Measurements from ENCODE around the gene ADD2.

The ADD2 gene

DNA sequence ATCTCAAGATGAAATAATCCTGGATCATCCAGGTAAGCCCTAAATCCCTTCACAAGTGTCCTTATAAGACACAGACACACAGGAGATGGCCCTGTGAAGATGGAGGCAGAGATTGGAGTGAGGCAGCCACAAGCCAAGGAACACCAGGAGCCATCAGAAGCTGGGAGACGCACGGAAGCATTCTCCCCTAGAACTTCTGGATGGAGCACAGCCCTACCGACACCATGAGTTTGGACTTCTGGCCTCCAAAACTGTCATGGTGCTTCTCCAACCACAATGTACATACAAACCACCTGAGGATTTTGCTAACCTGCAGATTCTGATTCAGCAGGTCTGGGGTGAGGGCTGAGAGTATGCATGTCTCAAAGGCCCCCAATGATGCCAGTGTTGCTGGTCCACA is 42.5 kb downstream of the ADD2 start:
- DNase-seq (ENCODE audit: insufficient read length, low spot score): no peak
- no peak for FAIRE-seq

DNA sequence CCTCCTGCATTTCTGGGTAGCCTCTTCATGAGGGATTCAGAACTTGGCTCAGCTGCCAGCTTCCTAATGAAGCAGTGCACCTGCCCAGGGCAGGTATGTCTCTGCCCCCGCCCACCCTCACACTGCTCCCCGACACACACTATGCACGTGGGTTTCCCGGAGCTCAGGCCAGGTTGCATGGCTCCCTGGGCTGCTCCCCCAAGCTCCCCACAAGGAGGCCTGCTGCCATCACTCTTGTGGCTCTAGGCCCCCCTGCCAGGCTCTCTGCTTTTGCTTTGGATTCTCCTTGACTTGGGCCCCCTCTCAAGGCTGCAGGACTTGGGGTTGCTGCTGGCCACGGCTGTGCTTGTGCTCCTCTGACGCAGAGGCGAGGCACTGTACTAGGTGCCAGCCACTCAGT is 43.6 kb downstream of the ADD2 start:
- no peak for FAIRE-seq
- no peak for DNase-seq (ENCODE audit: insufficient read length, low spot score)

DNA sequence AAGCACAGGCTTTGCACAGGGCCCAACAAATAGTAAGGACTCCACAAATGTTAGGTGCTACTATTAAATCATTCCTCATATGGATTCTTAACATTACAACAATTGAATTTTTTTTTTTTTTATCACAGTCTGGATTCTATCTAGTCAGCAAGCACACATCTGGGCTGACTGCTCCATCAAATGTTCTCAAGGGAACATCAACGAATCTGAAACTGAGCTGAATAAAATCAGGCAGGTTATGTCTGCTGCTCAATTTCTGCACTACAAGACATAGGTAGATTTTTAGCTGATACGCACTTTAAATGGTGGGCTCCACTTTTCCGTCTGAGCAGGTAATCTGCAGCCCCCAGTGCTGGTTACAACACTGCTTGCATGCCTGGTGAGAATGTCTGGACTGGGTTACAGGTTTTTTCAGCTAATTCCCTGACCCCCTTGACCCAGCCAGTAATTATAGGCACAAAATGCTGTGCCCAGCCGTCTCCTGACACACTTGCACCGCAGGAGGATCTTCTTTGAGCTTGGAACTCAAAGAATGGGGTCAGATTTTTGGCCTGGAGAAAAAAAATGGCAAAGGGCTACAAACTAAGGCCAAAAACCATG is 44.6 kb downstream of the ADD2 start:
- DNase-seq (ENCODE audit: insufficient read length, low spot score) (no peak), FAIRE-seq (no peak)

DNA sequence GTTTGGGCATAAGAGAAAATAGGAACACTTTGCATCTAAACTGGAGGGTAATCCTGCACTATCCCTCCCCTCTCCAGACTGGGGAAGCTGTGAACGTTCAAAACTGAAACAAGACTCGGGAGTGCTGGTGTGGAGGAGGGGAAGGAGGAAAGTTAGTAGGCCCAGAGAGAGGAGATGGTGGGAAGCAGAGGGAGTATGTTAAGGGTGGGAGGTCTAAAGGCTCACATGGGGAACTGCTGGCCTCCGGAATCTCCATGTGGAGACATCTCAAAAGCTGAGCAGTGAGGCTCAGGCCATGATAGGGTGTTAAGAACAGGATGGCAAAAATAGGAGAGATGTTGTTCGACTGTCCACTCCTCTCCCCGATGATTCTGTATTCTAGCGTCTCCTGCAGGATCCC is 47.9 kb downstream of the ADD2 start:
- DNase-seq (ENCODE audit: insufficient read length, low spot score) (no peak), FAIRE-seq (no peak)

DNA sequence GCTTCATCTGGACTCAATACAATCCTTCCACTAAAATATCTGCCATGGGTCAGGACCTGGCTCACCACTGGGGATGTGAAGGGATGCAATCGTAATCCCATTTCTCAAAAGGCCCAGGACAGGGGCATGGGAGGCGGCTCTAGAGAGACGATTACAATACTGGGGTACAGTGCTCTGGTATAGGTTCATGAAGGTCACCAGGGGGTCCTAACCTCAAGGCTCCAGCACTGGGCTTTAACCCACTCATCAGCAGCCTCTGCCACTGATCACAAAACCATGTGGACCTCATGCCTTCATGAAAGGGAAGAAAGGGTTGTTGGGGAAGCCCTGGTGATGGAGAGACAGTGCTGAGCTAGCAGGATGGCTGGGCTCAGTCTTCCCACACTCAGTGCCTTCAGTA is 48.8 kb downstream of the ADD2 start:
- FAIRE-seq: no peak
- DNase-seq (ENCODE audit: insufficient read length, low spot score): no peak

DNA sequence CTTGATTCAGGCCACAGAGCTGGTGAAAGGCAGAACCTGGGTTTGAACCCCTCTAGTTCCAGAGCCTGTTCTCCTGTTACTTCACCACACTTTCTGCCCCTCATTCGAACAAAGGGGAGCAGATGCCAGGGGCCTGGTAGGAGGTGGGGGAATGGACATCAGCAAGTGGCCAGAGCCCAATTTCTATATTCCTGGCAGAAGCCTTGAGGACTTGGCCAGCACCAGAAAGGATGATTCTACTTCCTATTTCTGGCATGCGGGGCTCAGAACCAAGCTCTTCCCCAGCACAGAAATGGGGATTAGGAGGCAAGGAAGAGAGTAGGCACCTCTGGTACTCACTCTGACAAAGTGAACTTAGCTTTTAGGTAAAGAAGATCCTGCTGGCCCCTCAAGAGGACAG is 49.3 kb downstream of the ADD2 start:
- FAIRE-seq: no peak
- DNase-seq (ENCODE audit: insufficient read length, low spot score): no peak

- DNase-seq (ENCODE audit: insufficient read length, low spot score) (no peak), FAIRE-seq (no peak)
Measured at GRCh38 chr2:70718241-70718640, 49.8 kb downstream of the ADD2 start.

DNA sequence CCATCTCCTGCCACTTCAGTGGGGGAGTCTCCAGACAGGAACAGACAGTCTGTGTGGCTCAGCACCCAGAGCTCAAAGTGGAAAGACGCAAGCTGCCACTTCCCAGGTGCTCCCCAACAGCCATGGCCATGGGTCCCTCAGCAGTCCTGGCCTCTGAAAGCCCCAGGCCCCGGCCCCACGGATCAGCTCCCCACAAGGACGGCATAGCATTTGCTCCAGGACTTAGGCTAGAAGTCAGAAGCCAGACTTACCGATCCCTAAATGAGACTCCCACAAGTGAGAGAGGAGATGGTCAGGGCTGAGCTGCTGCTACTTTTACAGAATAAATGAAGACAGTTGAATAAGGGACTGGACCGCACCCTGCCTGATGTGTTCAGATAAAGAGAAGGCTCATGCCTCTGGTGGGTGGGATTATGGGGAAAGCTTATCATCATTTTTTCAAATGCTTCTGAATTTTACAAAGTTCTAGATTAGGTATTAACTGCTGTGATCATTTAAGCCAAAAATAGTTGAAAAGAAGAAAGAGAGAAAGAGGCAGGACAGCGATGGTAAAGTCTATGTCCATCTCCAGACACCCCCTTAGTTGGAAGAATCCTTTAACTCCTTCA is 50.5 kb downstream of the ADD2 start:
- FAIRE-seq (no peak), DNase-seq (ENCODE audit: insufficient read length, low spot score) (no peak)

DNA sequence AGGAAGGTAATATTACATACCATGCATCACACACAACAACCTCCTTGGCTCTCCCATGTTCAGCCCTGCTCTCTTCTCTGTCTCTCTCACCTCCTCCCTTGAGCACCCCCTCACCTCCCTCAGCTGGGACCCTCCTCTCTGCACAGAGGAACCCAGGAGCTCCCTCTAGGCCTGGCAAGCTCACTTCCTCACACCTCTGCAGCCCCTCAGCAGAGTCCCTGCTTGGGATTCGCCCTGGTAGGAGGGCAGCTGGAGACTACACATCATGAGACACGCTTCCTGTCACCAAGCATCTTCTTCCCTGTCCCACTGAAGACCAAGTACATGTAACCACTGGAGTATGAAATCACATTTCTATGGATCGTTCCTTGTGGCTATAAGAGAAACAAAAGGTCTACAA is 51.0 kb downstream of the ADD2 start:
- no peak for FAIRE-seq

GRCh38 chr2:70716131-70716743 is 51.8 kb downstream of the ADD2 start:
- FAIRE-seq: no peak

More for the DNA sequence above, 51.0 kb downstream of the ADD2 start:
- no peak for DNase-seq (ENCODE audit: insufficient read length, low spot score)

DNA sequence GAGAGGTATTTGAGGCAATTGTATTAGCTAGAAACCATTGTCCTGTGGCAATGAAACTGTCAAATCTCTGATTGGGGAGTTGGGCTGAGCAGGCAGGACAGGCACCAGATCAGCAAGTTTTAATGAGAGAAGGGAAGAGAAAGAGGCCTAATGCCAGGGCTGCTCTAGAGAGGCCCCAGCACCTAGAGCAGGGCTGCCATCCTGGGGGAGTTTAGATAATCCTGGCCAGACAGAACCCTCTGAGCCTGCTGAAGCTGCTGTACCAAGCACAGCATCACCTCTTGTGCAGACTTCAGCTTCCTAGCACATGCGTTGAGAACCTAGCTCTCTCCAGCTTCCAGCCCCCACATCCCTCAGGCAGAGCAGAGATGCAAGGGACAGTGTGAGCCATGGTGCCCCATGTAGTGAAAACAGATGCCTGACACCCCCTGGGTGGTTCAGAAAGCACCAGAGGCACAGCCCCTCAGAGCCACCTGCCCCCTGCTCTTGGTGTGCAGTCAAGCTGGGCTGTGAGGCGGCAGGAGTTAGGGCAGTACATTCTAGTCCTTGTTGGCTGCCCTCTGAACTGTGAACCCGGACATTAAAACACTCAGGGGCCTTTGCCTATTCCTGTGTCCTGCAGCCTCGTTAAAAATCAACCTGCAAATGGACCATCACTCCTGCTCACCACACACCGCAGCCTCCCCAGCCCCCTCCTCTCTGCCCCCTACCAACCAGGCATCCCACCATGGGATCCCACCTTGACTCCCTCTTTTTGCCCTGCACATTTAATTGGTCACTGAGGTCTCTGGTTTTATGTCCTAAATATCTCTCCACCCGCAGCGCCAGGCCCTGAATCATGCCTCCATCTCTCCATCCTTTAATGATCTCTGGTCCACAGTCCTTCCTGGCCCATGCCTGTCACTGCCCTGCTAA is 52.7 kb downstream of the ADD2 start:
- FAIRE-seq (no peak), DNase-seq (ENCODE audit: insufficient read length, low spot score) (no peak)

More at GRCh38 chr2:70716131-70716743, 51.8 kb downstream of the ADD2 start:
- DNase-seq (ENCODE audit: insufficient read length, low spot score): no peak

- FAIRE-seq (no peak), DNase-seq (ENCODE audit: insufficient read length, low spot score) (no peak)
Measured at GRCh38 chr2:70714141-70714905, 53.7 kb downstream of the ADD2 start.

DNA sequence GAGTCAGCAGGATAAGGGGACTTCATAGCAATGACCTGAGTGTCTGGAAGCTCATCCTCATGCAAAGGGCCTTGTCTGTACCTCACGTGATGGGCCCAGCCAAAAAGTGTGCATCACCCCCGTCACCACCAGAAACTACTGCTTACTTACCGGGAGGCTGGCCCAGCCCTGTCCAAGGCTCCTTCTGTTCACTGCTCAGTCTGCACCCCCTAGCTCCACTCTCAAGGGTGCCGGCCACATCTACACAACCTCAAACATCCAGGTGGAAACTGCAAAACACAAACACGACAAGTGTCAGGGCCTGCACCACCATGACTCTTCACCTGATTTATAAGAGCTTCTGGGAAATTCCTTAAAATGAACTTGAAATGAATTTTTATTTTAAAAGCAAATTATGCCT is 55.1 kb downstream of the ADD2 start:
- FAIRE-seq: no peak
- no peak for DNase-seq (ENCODE audit: insufficient read length, low spot score)

DNA sequence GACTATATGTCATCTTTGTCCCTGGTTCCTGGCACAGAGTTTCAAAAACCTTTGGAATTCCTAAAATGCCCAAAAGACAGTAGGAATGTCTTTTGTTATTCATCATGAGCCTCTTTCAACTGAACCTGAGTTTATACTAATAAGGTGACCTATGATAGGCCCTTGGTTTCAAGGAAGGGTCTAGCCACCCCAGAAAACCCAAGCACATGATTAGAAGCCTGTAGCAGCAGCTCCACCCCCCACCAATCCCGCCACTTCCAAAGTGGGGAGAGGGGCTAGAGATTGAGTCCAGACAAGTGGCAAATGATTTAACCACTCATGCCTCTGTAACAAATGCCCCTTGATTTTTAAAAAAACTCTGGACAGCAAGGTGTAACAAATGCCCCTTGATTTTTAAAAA is 56.8 kb downstream of the ADD2 start:
- no peak for FAIRE-seq
- no peak for DNase-seq (ENCODE audit: insufficient read length, low spot score)

DNA sequence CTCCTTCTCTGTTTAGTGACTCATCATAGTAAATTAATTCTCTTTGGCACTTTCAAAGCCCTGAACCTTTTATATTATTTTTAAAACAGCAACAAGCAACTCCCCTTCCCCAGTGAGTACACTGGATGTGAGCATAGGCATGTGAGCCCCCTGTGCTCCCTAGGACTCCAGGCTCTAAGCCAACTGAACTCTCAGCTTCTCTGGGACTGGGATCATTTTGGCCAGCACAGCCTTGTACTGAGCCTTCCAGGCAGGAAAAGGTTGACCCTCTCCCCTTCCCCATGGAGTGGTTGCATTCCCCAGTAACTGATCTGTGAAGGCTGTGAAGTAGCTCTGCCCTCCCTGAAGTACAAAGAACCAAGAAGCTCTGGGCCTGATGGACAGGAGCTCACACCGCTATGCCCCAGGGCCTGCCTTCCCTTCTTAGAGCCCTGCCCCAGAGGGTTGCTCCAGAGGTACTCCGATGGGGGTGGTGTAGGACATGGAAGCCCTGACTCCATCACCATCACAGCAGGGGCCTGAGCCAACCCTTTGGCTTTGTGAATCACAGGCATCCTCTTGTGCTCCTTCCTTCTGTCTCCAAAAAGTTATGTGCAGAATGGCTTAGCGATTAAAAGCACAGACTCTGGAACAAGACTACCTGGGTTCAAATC is 57.8 kb downstream of the ADD2 start:
- FAIRE-seq (no peak), DNase-seq (ENCODE audit: insufficient read length, low spot score) (no peak)

DNA sequence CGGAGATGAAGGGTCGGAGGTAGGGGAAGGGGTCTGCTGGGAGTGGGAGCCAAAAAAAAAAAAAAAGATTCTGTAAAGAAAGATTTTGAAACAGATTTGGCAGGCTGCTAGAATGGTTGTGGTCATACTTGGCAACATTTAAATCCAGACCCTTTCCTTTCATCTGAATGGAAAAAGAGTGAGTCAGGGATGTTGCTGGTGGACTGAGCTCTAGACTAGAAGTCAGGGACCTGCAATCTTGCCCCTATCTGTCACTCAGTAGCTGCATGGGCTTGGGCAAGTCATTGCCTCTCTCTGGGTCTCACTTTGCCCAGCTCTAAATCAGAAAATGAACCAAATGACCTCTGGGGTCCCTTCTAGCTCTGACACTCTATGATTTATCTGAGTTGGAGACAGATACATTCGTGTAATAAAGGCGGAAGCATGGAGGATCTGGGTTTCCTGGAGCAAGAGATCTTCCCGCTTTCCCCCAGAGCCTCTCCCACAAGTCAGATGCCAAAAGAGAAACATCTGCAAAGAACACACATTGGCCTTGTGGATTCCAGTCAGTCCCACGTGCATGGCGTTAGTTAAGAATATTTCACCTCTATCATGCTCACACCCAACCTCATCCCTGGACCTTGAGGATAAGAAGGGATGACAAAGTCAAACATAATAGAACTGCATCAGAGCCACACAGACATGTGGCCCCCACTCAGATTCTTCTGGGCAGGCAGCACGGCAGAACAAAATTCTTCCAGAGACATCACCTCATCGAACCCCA is 58.5 kb downstream of the ADD2 start:
- DNase-seq (ENCODE audit: insufficient read length, low spot score): no peak
- no peak for FAIRE-seq

DNA sequence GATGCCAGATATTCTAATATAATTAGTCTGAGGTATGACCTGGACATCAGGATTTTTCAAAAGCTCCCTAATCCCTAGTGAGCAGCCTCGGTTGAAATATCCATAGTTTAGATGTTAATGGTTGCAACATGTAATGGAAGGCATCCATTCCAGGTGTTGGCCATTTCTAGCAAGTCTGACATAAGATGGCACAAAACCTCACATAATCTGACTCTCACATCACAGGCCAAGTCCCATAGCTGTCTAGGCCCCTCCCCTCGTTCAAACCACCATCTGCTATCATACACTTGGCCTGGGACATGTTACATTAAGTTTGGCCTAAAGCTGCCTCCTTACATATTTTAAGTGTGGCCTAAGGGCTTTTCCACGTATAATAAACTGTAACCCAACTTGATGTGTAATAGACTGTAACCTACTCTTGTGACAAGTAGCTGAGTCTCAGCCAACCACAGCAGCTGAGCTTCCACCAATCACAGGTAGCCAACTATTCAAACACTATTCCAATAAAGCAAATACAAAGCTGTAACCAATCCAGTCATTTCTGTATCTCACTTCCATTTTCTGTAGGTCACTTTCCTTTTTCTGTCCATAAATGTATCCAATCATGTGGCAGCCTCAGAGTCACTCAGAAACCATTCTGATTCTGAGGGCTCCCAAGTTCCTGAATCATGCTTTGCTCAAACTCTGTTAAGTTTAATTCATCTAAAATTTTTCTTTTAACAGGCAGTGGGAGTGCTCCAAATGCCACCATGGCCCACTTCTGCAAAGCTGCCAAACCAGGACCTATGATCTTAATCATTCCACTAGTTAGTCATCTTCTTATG is 59.4 kb downstream of the ADD2 start:
- FAIRE-seq: no peak
- DNase-seq (ENCODE audit: insufficient read length, low spot score): no peak

DNA sequence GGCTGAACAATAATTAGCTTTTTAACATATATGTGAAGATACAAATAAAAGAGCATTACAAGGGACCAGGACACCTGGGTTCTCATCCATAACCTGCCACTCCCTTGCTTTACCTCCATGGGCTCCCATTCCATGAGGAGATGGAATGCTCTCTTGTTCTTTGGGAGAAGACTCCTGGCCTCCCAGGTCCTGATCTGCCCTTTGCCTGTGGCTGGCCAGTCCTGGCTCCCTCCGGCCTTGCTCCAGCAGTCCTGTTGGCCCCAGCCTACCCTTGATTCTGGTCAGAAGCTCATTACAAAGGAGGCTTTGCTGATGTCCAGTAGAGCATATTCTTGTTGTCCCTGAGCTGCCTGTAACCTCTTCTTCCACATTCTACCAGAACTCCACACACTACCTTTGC is 60.3 kb downstream of the ADD2 start:
- FAIRE-seq: no peak
- DNase-seq (ENCODE audit: insufficient read length, low spot score): no peak

Data from GM19239 (cell line).